ENCODE data around the gene ZNF608. TPM values are rescaled to one million over a fixed set of nuclear protein-coding genes. Genes with fewer than 3 reads are reported as not detected.

The ZNF608 gene
- total RNA-seq, 1 donor: 30.3 TPM

- TF ChIP-seq, protein P1, sequence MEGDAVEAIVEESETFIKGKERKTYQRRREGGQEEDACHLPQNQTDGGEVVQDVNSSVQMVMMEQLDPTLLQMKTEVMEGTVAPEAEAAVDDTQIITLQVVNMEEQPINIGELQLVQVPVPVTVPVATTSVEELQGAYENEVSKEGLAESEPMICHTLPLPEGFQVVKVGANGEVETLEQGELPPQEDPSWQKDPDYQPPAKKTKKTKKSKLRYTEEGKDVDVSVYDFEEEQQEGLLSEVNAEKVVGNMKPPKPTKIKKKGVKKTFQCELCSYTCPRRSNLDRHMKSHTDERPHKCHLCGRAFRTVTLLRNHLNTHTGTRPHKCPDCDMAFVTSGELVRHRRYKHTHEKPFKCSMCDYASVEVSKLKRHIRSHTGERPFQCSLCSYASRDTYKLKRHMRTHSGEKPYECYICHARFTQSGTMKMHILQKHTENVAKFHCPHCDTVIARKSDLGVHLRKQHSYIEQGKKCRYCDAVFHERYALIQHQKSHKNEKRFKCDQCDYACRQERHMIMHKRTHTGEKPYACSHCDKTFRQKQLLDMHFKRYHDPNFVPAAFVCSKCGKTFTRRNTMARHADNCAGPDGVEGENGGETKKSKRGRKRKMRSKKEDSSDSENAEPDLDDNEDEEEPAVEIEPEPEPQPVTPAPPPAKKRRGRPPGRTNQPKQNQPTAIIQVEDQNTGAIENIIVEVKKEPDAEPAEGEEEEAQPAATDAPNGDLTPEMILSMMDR (IDR thresholded peaks at IDR 0.05; ENCODE audit: insufficient read depth, low read length): no peak
- DNase-seq (ENCODE audit: low read depth): peak; percentile 95
Measured at GRCh38 chr5:124746916-124747790, 714 bp upstream of the ZNF608 start.

GRCh38 chr5:124745007-124745927 is 1.2 kb downstream of the ZNF608 start:
- no peak for DNase-seq (ENCODE audit: low read depth)
- TF ChIP-seq, protein P1 (IDR thresholded peaks at IDR 0.05; ENCODE audit: insufficient read depth, low read length): no peak
- H3K4me3 ChIP-seq (ENCODE audit: low read depth, low read length): peak overlapping the region; percentile 62

More at GRCh38 chr5:124746916-124747790, 714 bp upstream of the ZNF608 start:
- H3K4me3 ChIP-seq (ENCODE audit: low read depth, low read length): peak overlapping the region; percentile 62

GRCh38 chr5:124744170-124744971 is 2.1 kb downstream of the ZNF608 start:
- no peak for DNase-seq (ENCODE audit: low read depth)
- H3K4me3 ChIP-seq (ENCODE audit: low read depth, low read length): peak overlapping the region; percentile 62

DNA sequence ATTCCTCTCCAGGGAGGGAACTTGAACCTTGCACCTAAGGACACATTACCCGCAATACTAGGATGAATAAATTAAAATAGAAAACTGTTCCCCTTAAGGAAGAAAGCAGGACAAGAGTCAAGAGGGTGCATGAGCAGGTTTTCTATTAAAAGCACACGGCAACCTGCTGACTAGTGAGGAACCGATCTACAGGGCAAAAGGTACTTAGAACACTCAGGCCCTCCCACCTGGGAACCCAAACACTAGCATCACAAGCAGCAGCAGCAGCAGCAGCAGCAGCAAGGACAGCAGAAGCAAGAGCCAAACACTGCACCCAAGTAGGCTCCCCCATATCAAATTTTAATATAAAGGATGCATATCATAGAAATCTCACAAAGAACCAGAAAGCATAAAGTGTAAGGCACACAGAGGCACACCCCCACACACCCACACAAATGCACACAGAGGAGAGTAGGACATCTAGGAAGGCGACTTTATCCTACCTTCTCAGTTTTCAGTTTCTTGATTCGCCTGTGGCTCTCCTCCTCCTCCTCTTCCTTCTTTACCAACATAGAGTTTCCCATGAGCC is 2.8 kb downstream of the ZNF608 start:
- TF ChIP-seq, protein P1 (IDR thresholded peaks at IDR 0.05; ENCODE audit: insufficient read depth, low read length): no peak
- peak overlapping the region; percentile 62 for H3K4me3 ChIP-seq (ENCODE audit: low read depth, low read length)
- DNase-seq (ENCODE audit: low read depth): no peak

More at GRCh38 chr5:124744170-124744971, 2.1 kb downstream of the ZNF608 start:
- TF ChIP-seq, protein P1 (IDR thresholded peaks at IDR 0.05; ENCODE audit: insufficient read depth, low read length): no peak

DNA sequence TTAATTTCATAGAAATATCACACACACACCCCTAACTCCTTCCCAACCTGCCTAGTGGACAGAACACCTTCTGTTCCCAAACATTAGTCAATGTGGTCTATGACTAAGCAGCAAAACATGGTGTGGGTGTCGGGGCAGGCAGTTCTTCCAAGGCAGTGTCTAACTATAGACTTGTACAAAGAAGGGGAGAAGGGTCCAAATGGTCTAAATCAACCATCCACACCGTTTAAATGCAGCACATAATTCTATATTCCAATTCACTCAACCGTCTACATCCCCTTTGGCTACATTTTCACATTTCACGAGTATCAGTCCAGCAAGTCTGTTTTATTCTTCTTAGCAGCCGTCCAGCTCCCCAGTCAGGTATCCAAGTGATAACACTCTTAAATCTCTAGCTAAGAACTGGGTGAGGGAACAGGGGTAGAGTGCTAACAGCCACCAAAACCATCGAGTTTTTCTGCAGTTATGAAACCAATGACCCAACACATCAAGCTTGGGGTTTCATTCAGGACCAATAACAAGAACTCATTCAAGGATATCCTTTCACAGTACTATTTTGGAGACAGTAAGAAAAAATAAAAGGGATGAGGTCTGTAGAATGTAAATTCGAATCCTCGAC is 3.3 kb downstream of the ZNF608 start:
- TF ChIP-seq, protein P1 (IDR thresholded peaks at IDR 0.05; ENCODE audit: insufficient read depth, low read length): no peak
- DNase-seq (ENCODE audit: low read depth): peak; percentile 80
- peak overlapping the region; percentile 62 for H3K4me3 ChIP-seq (ENCODE audit: low read depth, low read length)
